HG03432 (cell line): ENCODE measurements around the gene EEPD1.
"Not testable (repeated sequence)": the region's sequence is repeated elsewhere in the genome, so short reads cannot be mapped to it uniquely, and the experiment has no call there.

Source experiments
- ATAC-seq: cut with Tn5 transposase; IDR thresholded peaks from one replicate; pipeline ENCODE4 v1.9.1; 2021; ENCODE audit warnings: mild to moderate bottlenecking, moderate library complexity; ENCODE audit not compliant: unreplicated experiment

Gene EEPD1

GRCh38 chr7:36210291-36210922 is 57.4 kb downstream of the EEPD1 start:
- ATAC-seq: no peak

- no peak for ATAC-seq
These were observed 61.8 kb downstream of the EEPD1 start for GRCh38 chr7:36214608-36215456.

- no peak for ATAC-seq
These were observed 62.4 kb downstream of the EEPD1 start for GRCh38 chr7:36215457-36215765.

- ATAC-seq: no peak
These were observed 63.1 kb downstream of the EEPD1 start for GRCh38 chr7:36216063-36216684.

GRCh38 chr7:36217211-36217960 is 64.3 kb downstream of the EEPD1 start:
- no peak for ATAC-seq

GRCh38 chr7:36217961-36218284 is 64.9 kb downstream of the EEPD1 start:
- ATAC-seq: peak; percentile 71

- no peak for ATAC-seq
These were observed 66.4 kb downstream of the EEPD1 start for GRCh38 chr7:36219429-36219828.

GRCh38 chr7:36223851-36224250 is 70.8 kb downstream of the EEPD1 start:
- ATAC-seq: no peak

GRCh38 chr7:36224934-36225858 is 72.1 kb downstream of the EEPD1 start:
- no peak for ATAC-seq

- no peak for ATAC-seq
These were observed 73.1 kb downstream of the EEPD1 start for GRCh38 chr7:36226151-36226550.

- no peak for ATAC-seq
These were observed 74.2 kb downstream of the EEPD1 start for GRCh38 chr7:36227223-36227622.

- no peak for ATAC-seq
These were observed 75.0 kb downstream of the EEPD1 start for GRCh38 chr7:36228039-36228438.

- ATAC-seq: no peak
These were observed 78.4 kb downstream of the EEPD1 start for GRCh38 chr7:36231406-36231805.

- ATAC-seq: no peak
These were observed 79.5 kb downstream of the EEPD1 start for GRCh38 chr7:36232555-36232954.

GRCh38 chr7:36232971-36233550 is 80.0 kb downstream of the EEPD1 start:
- ATAC-seq: no peak

- no peak for ATAC-seq
These were observed 83.0 kb downstream of the EEPD1 start for GRCh38 chr7:36236073-36236472.

GRCh38 chr7:36238138-36238537 is 85.1 kb downstream of the EEPD1 start:
- ATAC-seq: no peak

GRCh38 chr7:36243356-36243755 is 90.3 kb downstream of the EEPD1 start:
- not testable (repeated sequence) for ATAC-seq

GRCh38 chr7:36244001-36244400 is 90.9 kb downstream of the EEPD1 start:
- not testable (repeated sequence) for ATAC-seq

GRCh38 chr7:36244429-36244828 is 91.4 kb downstream of the EEPD1 start:
- no peak for ATAC-seq
